HL-60 (cell line): Measurements from ENCODE around the gene JPH3.

Experiments used
- DNase-seq, 2 experiments: peaks; one replicate each; pipeline ENCODE4 v3.0.0-alpha.2; 2010 to 2020; ENCODE audit warnings: low read depth in 1 of 2, low spot score in 1 of 2
- H3K27ac ChIP-seq: fragments of 250-450 bp; sonication (Bioruptor Pico); replicated peaks from 2 replicates; pipeline ENCODE4 v1.5.1; 2020; ENCODE audit warnings: mild to moderate bottlenecking, moderate library complexity
- H3K27me3 ChIP-seq: fragments of 250-450 bp; sonication (Bioruptor Pico); 2 replicates; pipeline ENCODE4 v1.5.1; 2021; ENCODE audit warnings: mild to moderate bottlenecking, moderate library complexity; ENCODE audit not compliant: insufficient read depth, poor library complexity, severe bottlenecking
- H3K4me3 ChIP-seq: replicated peaks from 2 replicates; pipeline ENCODE4 v1.5.1; 2011; ENCODE audit warnings: mild to moderate bottlenecking, control low read depth, low read length; ENCODE audit not compliant: insufficient read depth
- CTCF ChIP-seq: IDR thresholded peaks from one replicate; pipeline ENCODE4 v1.5.1; 2011; ENCODE audit warnings: low read length, control low read depth, inconsistent platforms; ENCODE audit not compliant: insufficient read depth
- GABPA ChIP-seq: IDR thresholded peaks from 2 replicates; pipeline ENCODE4 v1.6.1; 2012; ENCODE audit warnings: low read depth
- POLR2AphosphoS5 ChIP-seq: IDR thresholded peaks from 2 replicates; pipeline ENCODE4 v1.6.1; 2012; ENCODE audit warnings: low read depth
- REST ChIP-seq: IDR thresholded peaks from 2 replicates; pipeline ENCODE4 v1.6.1; 2012; ENCODE audit warnings: low read depth; ENCODE audit not compliant: insufficient replicate concordance
- SPI1 ChIP-seq: IDR thresholded peaks from 2 replicates; pipeline ENCODE4 v1.6.1; 2012; ENCODE audit warnings: low read depth, mild to moderate bottlenecking, borderline replicate concordance

JPH3 gene

GRCh38 chr16:87611456-87611855, 9.1 kb downstream of the JPH3 start:
- no peak overlapping the region for H3K4me3 ChIP-seq
- TF ChIP-seq GABPA (no peak), CTCF (no peak), POLR2AphosphoS5 (no peak), REST (no peak), SPI1 (no peak)
- H3K27ac ChIP-seq: no peak overlapping the region
- H3K27me3 ChIP-seq: no peaks in the 10 kb centered on the region
- no peak for DNase-seq

- Histone ChIP-seq H3K27ac (no peak overlapping the region), H3K4me3 (no peak overlapping the region), H3K27me3 (no peaks in the 10 kb centered on the region)
- DNase-seq: no peak
- TF ChIP-seq GABPA: no peak
- TF ChIP-seq REST: no peak
- TF ChIP-seq SPI1: no peak
- no peak for TF ChIP-seq POLR2AphosphoS5
Measured at GRCh38 chr16:87613961-87614360, 11.7 kb downstream of the JPH3 start.

GRCh38 chr16:87615621-87616041, 13.3 kb downstream of the JPH3 start:
- H3K27ac ChIP-seq: no peak overlapping the region
- TF ChIP-seq POLR2AphosphoS5 (no peak), GABPA (no peak), CTCF (no peak), REST (no peak), SPI1 (no peak)
- H3K4me3 ChIP-seq: no peak overlapping the region
- no peak for DNase-seq
- no peaks in the 10 kb centered on the region for H3K27me3 ChIP-seq
